ENCODE measurements around the gene ABCA12.

The ABCA12 gene

GRCh38 chr2:215149486-215149885, 11.1 kb upstream of the ABCA12 start:
- no peak overlapping the region for H2BK5ac ChIP-seq (ENCODE audit: low read depth, low read length, poor library complexity)
- H3K14ac ChIP-seq (ENCODE audit: low read length), result no peak overlapping the region
- H3K36me3 ChIP-seq (ENCODE audit: control insufficient read depth in 1 of 2, insufficient read depth in 2 of 2, low read length in 2 of 2), result no peaks in the 10 kb centered on the region
- H3K18ac ChIP-seq (ENCODE audit: low read length), result no peak overlapping the region
- no peak overlapping the region for H2BK120ac ChIP-seq (ENCODE audit: insufficient read depth, low read length, poor library complexity)
- no peak overlapping the region for H4K8ac ChIP-seq (ENCODE audit: low read depth, low read length)
- H3K4me2 ChIP-seq (ENCODE audit: low read length), result no peak overlapping the region
- no peak overlapping the region for H2AK5ac ChIP-seq (ENCODE audit: low read length)
- no peak overlapping the region for H4K91ac ChIP-seq (ENCODE audit: low read depth, low read length)
- no peak for DNase-seq
- H3K79me1 ChIP-seq (ENCODE audit: low read length), result no peaks in the 10 kb centered on the region
- no CpG with 5 or more reads among the region's 1 CpG for WGBS (ENCODE audit: extremely low coverage, insufficient coverage, insufficient read length)
- H3K79me2 ChIP-seq (ENCODE audit: control insufficient read depth, insufficient read depth, low read length, poor library complexity), result no peaks in the 10 kb centered on the region
- no peak overlapping the region for H2BK12ac ChIP-seq (ENCODE audit: low read length)
- H3K4me1 ChIP-seq (ENCODE audit: control insufficient read depth in 1 of 2, insufficient read depth in 2 of 2, low read length in 2 of 2), result no peaks in the 10 kb centered on the region
- H2AFZ ChIP-seq (ENCODE audit: insufficient read depth, low read length, poor library complexity), result no peak overlapping the region
- no peaks in the 10 kb centered on the region for H3K9me3 ChIP-seq (ENCODE audit: insufficient read depth, low read depth, low read length)
- no peaks in the 10 kb centered on the region for H3K27me3 ChIP-seq (ENCODE audit: insufficient read depth, low read length)
- no peak overlapping the region for H3K4me3 ChIP-seq (ENCODE audit: low read depth, low read length)
- H4K12ac ChIP-seq (ENCODE audit: low read depth, low read length), result no peak overlapping the region
- no peak overlapping the region for H3K27ac ChIP-seq (ENCODE audit: low read depth, low read length)
- H3K23ac ChIP-seq (ENCODE audit: low read length), result no peak overlapping the region
- no peak overlapping the region for H3K4ac ChIP-seq (ENCODE audit: low read depth, low read length)
- H3K9ac ChIP-seq (ENCODE audit: low read length), result no peak overlapping the region

- Histone ChIP-seq H2BK120ac (ENCODE audit: insufficient read depth, low read length, poor library complexity) (no peak overlapping the region), H2AFZ (ENCODE audit: insufficient read depth, low read length, poor library complexity) (no peak overlapping the region), H3K4ac (ENCODE audit: low read depth, low read length) (no peak overlapping the region), H3K4me1 (ENCODE audit: control insufficient read depth in 1 of 2, insufficient read depth in 2 of 2, low read length in 2 of 2) (no peaks in the 10 kb centered on the region), H3K27me3 (ENCODE audit: insufficient read depth, low read length) (no peaks in the 10 kb centered on the region), H3K79me1 (ENCODE audit: low read length) (no peaks in the 10 kb centered on the region), H2BK5ac (ENCODE audit: low read depth, low read length, poor library complexity) (no peak overlapping the region), H3K4me3 (ENCODE audit: low read depth, low read length) (no peak overlapping the region), H3K27ac (ENCODE audit: low read depth, low read length) (no peak overlapping the region), H2BK12ac (ENCODE audit: low read length) (no peak overlapping the region), H3K14ac (ENCODE audit: low read length) (no peak overlapping the region), H3K36me3 (ENCODE audit: control insufficient read depth in 1 of 2, insufficient read depth in 2 of 2, low read length in 2 of 2) (no peaks in the 10 kb centered on the region), H4K91ac (ENCODE audit: low read depth, low read length) (no peak overlapping the region), H3K79me2 (ENCODE audit: control insufficient read depth, insufficient read depth, low read length, poor library complexity) (no peaks in the 10 kb centered on the region), H3K9me3 (ENCODE audit: insufficient read depth, low read depth, low read length) (no peaks in the 10 kb centered on the region), H4K12ac (ENCODE audit: low read depth, low read length) (no peak overlapping the region), H4K8ac (ENCODE audit: low read depth, low read length) (no peak overlapping the region), H2AK5ac (ENCODE audit: low read length) (no peak overlapping the region), H3K18ac (ENCODE audit: low read length) (no peak overlapping the region), H3K4me2 (ENCODE audit: low read length) (no peak overlapping the region), H3K9ac (ENCODE audit: low read length) (no peak overlapping the region), H3K23ac (ENCODE audit: low read length) (no peak overlapping the region)
- WGBS (ENCODE audit: extremely low coverage, insufficient coverage, insufficient read length), result no CpG with 5 or more reads among the region's 2 CpGs
- no peak for DNase-seq
Observed at GRCh38 chr2:215149060-215149459, 10.6 kb upstream of the ABCA12 start.

GRCh38 chr2:215145611-215146010, 7.2 kb upstream of the ABCA12 start:
- Histone ChIP-seq H3K4me2 (ENCODE audit: low read length) (no peak overlapping the region), H2AFZ (ENCODE audit: insufficient read depth, low read length, poor library complexity) (no peak overlapping the region), H3K27me3 (ENCODE audit: insufficient read depth, low read length) (no peaks in the 10 kb centered on the region), H3K4me3 (ENCODE audit: low read depth, low read length) (no peak overlapping the region), H2BK5ac (ENCODE audit: low read depth, low read length, poor library complexity) (no peak overlapping the region), H3K36me3 (ENCODE audit: control insufficient read depth in 1 of 2, insufficient read depth in 2 of 2, low read length in 2 of 2) (no peaks in the 10 kb centered on the region), H4K12ac (ENCODE audit: low read depth, low read length) (no peak overlapping the region), H3K79me1 (ENCODE audit: low read length) (no peaks in the 10 kb centered on the region), H3K27ac (ENCODE audit: low read depth, low read length) (no peak overlapping the region), H3K23ac (ENCODE audit: low read length) (no peak overlapping the region), H3K79me2 (ENCODE audit: control insufficient read depth, insufficient read depth, low read length, poor library complexity) (no peaks in the 10 kb centered on the region), H3K9me3 (ENCODE audit: insufficient read depth, low read depth, low read length) (no peaks in the 10 kb centered on the region), H2AK5ac (ENCODE audit: low read length) (no peak overlapping the region), H3K14ac (ENCODE audit: low read length) (no peak overlapping the region), H3K18ac (ENCODE audit: low read length) (no peak overlapping the region), H2BK120ac (ENCODE audit: insufficient read depth, low read length, poor library complexity) (no peak overlapping the region), H2BK12ac (ENCODE audit: low read length) (no peak overlapping the region), H3K9ac (ENCODE audit: low read length) (no peak overlapping the region), H3K4ac (ENCODE audit: low read depth, low read length) (no peak overlapping the region), H4K91ac (ENCODE audit: low read depth, low read length) (no peak overlapping the region), H3K4me1 (ENCODE audit: control insufficient read depth in 1 of 2, insufficient read depth in 2 of 2, low read length in 2 of 2) (no peaks in the 10 kb centered on the region), H4K8ac (ENCODE audit: low read depth, low read length) (no peak overlapping the region)
- no CpG with 5 or more reads among the region's 3 CpGs for WGBS (ENCODE audit: extremely low coverage, insufficient coverage, insufficient read length)
- no peak for DNase-seq

GRCh38 chr2:215144106-215144875, 5.9 kb upstream of the ABCA12 start:
- no peaks in the 10 kb centered on the region for H3K79me1 ChIP-seq (ENCODE audit: low read length)
- H4K8ac ChIP-seq (ENCODE audit: low read depth, low read length), result no peak overlapping the region
- no peak overlapping the region for H2AK5ac ChIP-seq (ENCODE audit: low read length)
- no peak overlapping the region for H3K4me3 ChIP-seq (ENCODE audit: low read depth, low read length)
- no peak for DNase-seq
- H3K4ac ChIP-seq (ENCODE audit: low read depth, low read length), result no peak overlapping the region
- H4K12ac ChIP-seq (ENCODE audit: low read depth, low read length), result no peak overlapping the region
- H2AFZ ChIP-seq (ENCODE audit: insufficient read depth, low read length, poor library complexity), result no peak overlapping the region
- no peaks in the 10 kb centered on the region for H3K36me3 ChIP-seq (ENCODE audit: control insufficient read depth in 1 of 2, insufficient read depth in 2 of 2, low read length in 2 of 2)
- H4K91ac ChIP-seq (ENCODE audit: low read depth, low read length), result no peak overlapping the region
- no peak overlapping the region for H2BK5ac ChIP-seq (ENCODE audit: low read depth, low read length, poor library complexity)
- H3K9ac ChIP-seq (ENCODE audit: low read length), result no peak overlapping the region
- no peaks in the 10 kb centered on the region for H3K4me1 ChIP-seq (ENCODE audit: control insufficient read depth in 1 of 2, insufficient read depth in 2 of 2, low read length in 2 of 2)
- H3K23ac ChIP-seq (ENCODE audit: low read length), result no peak overlapping the region
- H3K9me3 ChIP-seq (ENCODE audit: insufficient read depth, low read depth, low read length), result no peaks in the 10 kb centered on the region
- no peak overlapping the region for H2BK12ac ChIP-seq (ENCODE audit: low read length)
- H3K27me3 ChIP-seq (ENCODE audit: insufficient read depth, low read length), result no peaks in the 10 kb centered on the region
- no peaks in the 10 kb centered on the region for H3K79me2 ChIP-seq (ENCODE audit: control insufficient read depth, insufficient read depth, low read length, poor library complexity)
- no peak overlapping the region for H3K14ac ChIP-seq (ENCODE audit: low read length)
- H3K18ac ChIP-seq (ENCODE audit: low read length), result no peak overlapping the region
- no peak overlapping the region for H3K4me2 ChIP-seq (ENCODE audit: low read length)
- WGBS (ENCODE audit: extremely low coverage, insufficient coverage, insufficient read length), result no CpG with 5 or more reads among the region's 5 CpGs
- H3K27ac ChIP-seq (ENCODE audit: low read depth, low read length), result no peak overlapping the region
- no peak overlapping the region for H2BK120ac ChIP-seq (ENCODE audit: insufficient read depth, low read length, poor library complexity)

Measured in trophoblast cell (in vitro differentiated cells and primary cell).